GM18526 (cell line): ENCODE measurements around the gene TIGD1.

Experiments
- POLR2A ChIP-seq: IDR thresholded peaks from 3 replicates; pipeline ENCODE4 v1.6.1; 2011; ENCODE audit not compliant: insufficient read length; ENCODE audit errors: extremely low read depth

Gene TIGD1

GRCh38 chr2:232503809-232504323 lies 46.5 kb downstream of the TIGD1 start:
- no peak for TF ChIP-seq POLR2A

- TF ChIP-seq POLR2A, result no peak
These were observed 47.2 kb downstream of the TIGD1 start for GRCh38 chr2:232502911-232503808.

- no peak for TF ChIP-seq POLR2A
These were observed 47.8 kb downstream of the TIGD1 start for GRCh38 chr2:232502511-232502910.

- no peak for TF ChIP-seq POLR2A
These were observed 48.5 kb downstream of the TIGD1 start for GRCh38 chr2:232501794-232502390.

GRCh38 chr2:232501331-232501771 lies 49.0 kb downstream of the TIGD1 start:
- TF ChIP-seq POLR2A, result no peak

- TF ChIP-seq POLR2A, result no peak
These were observed 51.9 kb downstream of the TIGD1 start for GRCh38 chr2:232498452-232498851.
